Astrocyte (in vitro differentiated cells and primary cell): ENCODE results near the gene SC5D.

Experiments
- EZH2 ChIP-seq: IDR thresholded peaks from 2 replicates; pipeline ENCODE4 v1.6.1; 2012; ENCODE audit warnings: mild to moderate bottlenecking, low read length, inconsistent platforms; ENCODE audit not compliant: insufficient read depth
- TF ChIP-seq, protein P1 (sequence below): IDR thresholded peaks from 2 replicates; pipeline ENCODE4 v1.5.1; 2011; ENCODE audit warnings: low read depth, mild to moderate bottlenecking, inconsistent platforms, low read length, moderate library complexity; ENCODE audit not compliant: insufficient read depth

- TF ChIP-seq EZH2 = no peak
- TF ChIP-seq, protein P1, sequence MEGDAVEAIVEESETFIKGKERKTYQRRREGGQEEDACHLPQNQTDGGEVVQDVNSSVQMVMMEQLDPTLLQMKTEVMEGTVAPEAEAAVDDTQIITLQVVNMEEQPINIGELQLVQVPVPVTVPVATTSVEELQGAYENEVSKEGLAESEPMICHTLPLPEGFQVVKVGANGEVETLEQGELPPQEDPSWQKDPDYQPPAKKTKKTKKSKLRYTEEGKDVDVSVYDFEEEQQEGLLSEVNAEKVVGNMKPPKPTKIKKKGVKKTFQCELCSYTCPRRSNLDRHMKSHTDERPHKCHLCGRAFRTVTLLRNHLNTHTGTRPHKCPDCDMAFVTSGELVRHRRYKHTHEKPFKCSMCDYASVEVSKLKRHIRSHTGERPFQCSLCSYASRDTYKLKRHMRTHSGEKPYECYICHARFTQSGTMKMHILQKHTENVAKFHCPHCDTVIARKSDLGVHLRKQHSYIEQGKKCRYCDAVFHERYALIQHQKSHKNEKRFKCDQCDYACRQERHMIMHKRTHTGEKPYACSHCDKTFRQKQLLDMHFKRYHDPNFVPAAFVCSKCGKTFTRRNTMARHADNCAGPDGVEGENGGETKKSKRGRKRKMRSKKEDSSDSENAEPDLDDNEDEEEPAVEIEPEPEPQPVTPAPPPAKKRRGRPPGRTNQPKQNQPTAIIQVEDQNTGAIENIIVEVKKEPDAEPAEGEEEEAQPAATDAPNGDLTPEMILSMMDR = no peak
Observed at GRCh38 chr11:121312483-121312882, 19.9 kb downstream of the SC5D start.
